Raji (cell line): ENCODE data around the gene ZNF699.

ENCODE experiments used
- POLR2A ChIP-seq: IDR thresholded peaks from 2 replicates; pipeline ENCODE4 v1.6.1; 2011; ENCODE audit warnings: low read depth, low read length, control low read depth; ENCODE audit not compliant: insufficient read depth

ZNF699 gene

GRCh38 chr19:9308091-9308770 is 1.4 kb downstream of the ZNF699 start:
- no peak for TF ChIP-seq POLR2A

- TF ChIP-seq POLR2A = no peak
These were observed 3.2 kb downstream of the ZNF699 start for GRCh38 chr19:9306443-9306842.

GRCh38 chr19:9296336-9296735 is 13.3 kb downstream of the ZNF699 start:
- TF ChIP-seq POLR2A = no peak

- no peak for TF ChIP-seq POLR2A
These were observed 14.2 kb downstream of the ZNF699 start for GRCh38 chr19:9295411-9295849.

- no peak for TF ChIP-seq POLR2A
These were observed 20.3 kb downstream of the ZNF699 start for GRCh38 chr19:9289231-9289884.

GRCh38 chr19:9251236-9251635 is 58.4 kb downstream of the ZNF699 start:
- no peak for TF ChIP-seq POLR2A

- no peak for TF ChIP-seq POLR2A
These were observed 59.0 kb downstream of the ZNF699 start, which contains the start of gene OR7E24 for GRCh38 chr19:9250630-9251029. Gene OR7E24, plus strand, starts transcription at chr19:9250930. Its CDS starts 114 bp downstream, at chr19:9251044.
